GM19193 (cell line): ENCODE measurements around the gene KLRK1.

Experiments
- POLR2A ChIP-seq: IDR thresholded peaks from 4 replicates; pipeline ENCODE4 v1.6.1; 2011; ENCODE audit not compliant: insufficient read depth, insufficient read length; ENCODE audit errors: extremely low read depth

The KLRK1 gene

DNA sequence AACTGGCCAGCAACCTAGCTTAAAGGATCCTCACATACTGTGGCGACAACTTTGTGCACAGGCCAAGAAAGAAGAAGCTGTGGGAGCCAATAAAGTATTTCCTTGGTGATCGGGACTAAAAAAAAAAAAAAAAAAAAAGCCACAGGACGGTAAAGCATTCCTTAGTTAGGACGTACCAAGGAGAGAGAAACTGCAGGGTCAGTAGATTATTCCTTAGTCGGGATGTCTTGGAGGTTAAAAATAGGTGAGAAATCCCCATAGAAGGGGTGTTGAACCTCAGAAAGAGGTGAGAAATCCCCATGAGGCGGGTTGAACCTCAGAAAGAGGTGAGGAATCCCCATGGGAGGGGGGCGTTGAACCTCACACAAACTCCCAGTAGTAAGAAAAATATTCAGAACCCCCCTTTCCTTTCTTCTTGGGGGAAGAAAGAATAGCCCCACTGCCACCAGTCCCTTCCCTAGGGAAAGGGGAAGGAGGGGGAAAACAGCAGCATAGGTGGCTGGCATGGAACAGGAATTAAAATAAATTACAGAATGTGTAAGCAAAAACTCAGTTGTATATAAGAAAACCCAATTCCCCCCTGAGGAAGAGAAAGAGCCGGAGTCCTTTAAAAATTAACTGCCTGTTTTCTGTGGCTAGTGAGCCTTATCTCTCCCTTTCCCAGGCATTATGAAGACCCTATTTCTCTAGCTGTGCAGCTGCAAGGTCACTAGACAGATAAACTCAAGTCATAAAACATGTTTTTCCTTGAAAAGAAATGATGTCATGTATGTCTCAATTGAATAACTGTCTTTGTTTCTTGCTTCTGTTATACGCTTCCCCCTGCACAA, 26.8 kb downstream of the KLRK1 start:
- no peak for TF ChIP-seq POLR2A

DNA sequence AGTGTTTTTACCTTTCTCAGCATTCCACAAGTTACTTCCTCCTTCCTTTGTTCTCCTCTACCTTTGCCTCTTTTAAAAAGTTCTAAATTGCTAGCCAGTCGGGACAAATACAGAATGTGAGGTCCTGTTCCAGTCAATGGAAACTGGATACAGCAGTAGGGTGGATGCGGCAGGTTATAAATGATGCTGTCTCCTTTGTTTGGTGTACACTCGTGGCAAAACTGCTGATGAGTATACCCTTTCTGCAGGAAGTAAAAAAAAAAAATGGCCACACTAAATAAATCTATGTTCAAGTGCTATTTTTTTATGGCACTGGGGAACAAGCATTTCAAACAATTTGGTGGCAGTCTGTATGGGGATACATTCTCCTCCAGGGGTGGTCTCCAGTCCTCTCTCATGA, 27.5 kb downstream of the KLRK1 start:
- TF ChIP-seq POLR2A = no peak

DNA sequence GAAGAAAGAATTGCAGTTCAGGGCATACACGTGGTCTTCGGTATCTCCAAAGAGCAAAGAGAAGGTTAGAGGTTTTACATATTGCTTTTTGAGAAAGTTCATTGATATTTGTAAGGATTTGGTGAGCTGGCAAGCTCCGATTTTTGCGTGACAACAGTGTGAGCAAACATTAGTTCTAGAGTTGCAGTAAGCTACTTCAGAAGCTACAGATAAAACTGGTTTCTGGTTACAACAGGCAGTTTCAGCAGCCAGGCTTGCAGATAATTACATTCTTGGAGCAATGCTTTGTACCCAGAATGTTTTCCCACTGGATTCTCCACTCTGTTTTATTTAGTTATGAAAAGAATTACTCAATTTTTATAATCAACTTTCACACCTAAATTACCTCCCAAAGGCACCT, 28.2 kb downstream of the KLRK1 start:
- no peak for TF ChIP-seq POLR2A

DNA sequence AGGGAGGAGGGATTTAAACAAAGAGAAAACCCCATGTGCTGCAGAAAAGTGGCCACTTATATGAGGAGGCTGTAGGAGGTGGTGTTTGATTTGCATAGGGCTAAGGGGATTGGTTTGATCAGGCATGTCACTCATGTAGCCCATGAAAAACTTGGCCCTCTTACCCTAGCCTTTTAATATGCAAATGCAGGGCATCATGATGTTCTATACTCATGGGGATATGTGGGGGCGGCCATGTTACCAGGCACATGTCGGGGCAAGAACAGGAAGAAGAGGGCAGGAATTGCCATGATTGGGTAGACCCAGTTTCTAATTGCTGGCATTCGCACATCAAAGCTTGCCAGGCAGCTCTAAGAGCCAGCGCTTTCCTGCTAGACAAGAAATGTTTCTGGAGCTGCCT, 28.8 kb downstream of the KLRK1 start:
- TF ChIP-seq POLR2A = no peak

DNA sequence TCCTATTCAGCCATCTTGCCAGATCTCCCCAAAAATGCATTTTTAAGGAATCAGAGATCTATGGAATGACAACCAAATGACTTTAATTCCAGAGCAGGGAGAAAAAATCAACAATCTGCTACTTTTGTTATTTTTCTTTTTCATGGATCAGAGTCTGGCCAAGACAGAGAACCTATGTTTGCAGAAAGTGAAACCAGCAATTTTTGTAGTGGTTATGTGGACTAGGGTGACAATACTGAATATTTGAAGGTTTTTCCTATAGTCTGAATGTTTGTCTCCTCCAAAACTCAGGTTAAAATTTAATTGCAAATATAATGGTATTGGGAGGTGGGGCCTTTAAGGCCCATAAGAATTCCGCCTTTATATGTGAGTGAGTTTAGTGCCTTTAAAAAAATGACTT, 30.9 kb downstream of the KLRK1 start:
- TF ChIP-seq POLR2A = no peak

DNA sequence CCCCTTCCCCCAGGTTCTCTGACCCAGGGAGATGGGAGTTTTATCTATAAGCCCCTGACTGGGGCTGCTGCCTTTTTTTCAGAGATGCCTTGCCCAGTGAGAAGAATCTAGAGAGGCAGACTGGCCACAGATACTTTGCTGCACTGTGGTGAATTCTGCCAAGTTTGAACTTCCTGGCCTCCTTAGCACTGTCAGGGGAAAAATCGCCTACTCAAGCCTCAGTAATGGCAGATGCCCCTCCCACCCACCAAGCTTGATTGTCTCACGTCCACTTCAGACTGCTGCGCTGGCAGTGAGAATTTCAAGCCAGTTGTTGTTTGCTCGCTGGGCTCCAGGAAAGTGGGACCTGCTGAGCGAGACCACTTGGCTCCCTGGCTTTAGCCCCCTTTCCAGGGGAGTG, 31.7 kb downstream of the KLRK1 start:
- TF ChIP-seq POLR2A = no peak

DNA sequence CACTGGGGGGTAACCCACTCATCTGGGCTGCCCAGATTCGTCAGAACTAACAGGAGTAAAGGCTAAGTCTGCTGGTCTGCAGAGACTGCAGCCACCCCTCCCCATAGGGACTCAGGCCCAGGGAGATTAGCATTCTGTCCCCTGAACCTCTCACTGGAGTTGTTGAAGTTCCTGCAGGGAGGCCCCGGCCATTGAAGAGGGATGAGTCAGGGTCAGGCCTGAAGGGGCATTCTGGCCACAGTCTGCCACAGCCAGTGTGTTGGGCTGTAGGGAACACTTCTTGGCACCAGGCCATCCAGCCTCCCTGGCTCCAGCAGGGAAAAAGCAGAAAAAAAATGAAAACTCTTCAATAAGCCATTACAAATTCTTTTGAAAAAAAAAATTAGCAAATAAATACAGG, 35.3 kb downstream of the KLRK1 start:
- TF ChIP-seq POLR2A = no peak

DNA sequence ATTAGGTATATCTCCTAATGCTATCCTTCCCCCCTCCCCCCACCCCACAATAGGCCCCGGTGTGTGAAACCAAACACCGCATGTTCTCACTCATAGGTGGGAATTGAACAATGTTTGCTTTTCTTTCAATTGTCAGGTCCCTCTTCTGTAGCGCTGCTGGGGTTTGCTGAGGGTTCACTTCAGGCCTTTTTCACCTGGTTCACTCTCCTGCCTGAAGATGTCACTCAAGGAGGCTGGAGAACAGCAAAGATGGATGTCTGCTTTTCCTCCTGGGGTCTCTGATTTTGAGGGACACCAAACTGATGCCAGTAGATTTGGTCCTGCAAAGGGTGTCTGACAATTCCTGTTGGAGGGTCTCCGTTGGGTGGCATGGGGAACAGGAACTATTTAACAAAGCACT, 35.8 kb downstream of the KLRK1 start:
- TF ChIP-seq POLR2A = no peak

DNA sequence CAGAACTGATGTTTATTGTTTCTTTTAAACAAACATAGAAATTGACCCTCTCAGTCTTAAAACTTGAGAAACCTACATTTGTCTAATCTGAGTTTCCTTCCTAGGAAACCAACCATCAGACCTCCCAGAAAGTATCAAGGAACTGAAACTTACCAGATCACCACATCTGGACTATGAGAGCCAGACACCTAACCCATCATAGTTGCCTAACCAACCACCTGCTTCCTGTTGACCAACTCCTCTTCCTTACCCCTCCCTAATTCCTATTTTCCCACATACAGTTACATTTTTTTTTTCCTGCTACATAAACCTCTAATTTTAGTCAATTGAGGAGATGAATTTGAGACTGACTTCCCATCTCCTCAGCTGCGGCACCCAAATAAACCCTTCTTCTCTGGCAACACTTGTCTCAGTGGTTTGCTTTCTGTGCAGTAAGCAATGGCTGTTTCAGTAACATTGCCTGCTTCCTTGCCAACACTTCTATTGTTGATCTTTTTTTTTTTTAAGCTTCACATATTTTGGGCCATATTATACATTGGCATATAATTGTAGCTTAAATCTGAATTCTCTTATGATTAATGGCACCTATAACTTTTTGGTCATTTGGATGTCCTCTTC, 47.8 kb downstream of the KLRK1 start:
- TF ChIP-seq POLR2A = no peak

DNA sequence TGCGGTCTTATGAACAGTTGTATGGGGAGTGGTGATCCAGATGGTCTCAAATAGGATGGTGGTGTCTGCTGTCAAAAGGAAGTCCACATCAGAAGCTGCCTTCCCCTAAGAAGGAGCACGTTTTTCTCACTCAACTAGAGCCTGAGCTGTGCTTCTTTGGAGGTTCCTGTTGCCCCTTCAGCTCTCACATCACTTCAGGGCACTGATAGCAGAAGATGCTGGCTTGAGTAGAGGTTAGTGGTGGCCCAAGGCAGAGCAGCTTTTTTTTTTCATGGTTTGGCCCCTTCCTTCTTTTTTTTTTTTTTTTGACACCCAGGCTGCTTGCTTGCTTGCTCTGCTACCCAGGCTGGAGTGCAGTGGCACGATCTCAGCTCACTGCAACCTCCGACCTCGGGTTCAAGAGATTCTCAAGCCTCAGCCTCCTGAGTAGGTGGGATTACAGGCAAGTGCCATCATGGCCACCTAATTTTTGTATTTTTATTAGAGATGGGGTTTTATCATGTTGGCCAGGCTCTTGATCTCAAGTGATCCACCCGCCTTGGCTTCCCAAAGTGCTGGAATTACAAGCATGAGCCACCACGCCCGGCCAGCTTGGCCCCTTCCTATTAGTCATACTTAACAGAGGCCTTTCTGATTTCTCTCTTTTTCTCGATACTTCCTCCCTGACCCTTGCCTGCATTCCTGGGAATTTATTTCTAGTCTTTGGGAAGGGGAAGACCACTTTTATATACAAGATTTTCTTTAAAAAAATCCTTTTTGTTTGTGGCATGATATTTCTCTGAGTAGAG, 50.6 kb downstream of the KLRK1 start:
- no peak for TF ChIP-seq POLR2A

DNA sequence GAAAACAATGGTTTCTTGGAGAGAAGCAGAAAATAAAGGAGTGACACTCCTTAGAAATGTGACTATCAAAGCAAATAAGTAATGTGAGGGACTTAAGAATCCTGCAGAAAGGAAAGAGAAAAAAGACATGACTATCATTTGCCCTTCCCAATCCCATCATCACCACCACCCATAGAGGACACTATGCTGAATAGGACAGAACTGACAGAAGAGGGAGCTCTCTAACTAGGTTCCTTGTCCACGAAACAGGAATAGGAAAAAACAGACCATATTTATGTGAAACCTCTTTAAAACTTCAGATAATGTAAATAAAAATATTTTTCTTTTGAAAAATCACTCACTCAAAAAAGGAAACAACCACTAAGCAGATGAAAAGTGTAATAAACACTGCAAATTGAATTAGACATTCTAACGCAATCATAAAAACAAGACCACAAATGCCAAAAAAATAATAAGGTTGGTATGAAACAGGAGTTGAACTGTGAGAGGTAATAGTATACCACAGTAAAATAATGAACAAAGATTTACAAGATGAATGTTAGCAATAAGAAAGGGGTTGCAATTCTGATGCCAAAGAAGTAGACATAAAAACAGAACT, 58.1 kb downstream of the KLRK1 start:
- no peak for TF ChIP-seq POLR2A
